Activated CD8-positive, alpha-beta T cell treated with anti-CD3 and anti-CD28 coated beads for 36 hours (primary cell): Measurements from ENCODE around the gene TAF4B. TPM values are rescaled to one million over a fixed set of nuclear protein-coding genes. Genes with fewer than 3 reads are reported as not detected.

Experiments
- ATAC-seq: fragments of 200-7000 bp; cut with Tn5 transposase; one replicate; pipeline ENCODE4 v1.10.0; 2021; ENCODE audit warnings: mild to moderate bottlenecking, moderate library complexity
- CTCF ChIA-PET: fragments of 350-600 bp; sonication (Branson Sonifier 250); formaldehyde crosslinking; loops from one replicate; lab custom pipeline; 2021; ENCODE audit warnings: antibody characterized with exemption; lab: Charles Lee
- POLR2A ChIA-PET: fragments of 350-600 bp; sonication (Branson Sonifier 250); formaldehyde crosslinking; loops from one replicate; lab custom pipeline; 2021; ENCODE audit warnings: antibody characterized with exemption; lab: Charles Lee
- DNase-seq: peaks from one replicate; pipeline ENCODE4 v3.0.0-alpha.2; 2020
- H3K27ac Mint-ChIP-seq: one replicate; pipeline ENCODE4 v1.8.0; 2021; ENCODE audit warnings: mild to moderate bottlenecking, mixed read lengths
- H3K27me3 Mint-ChIP-seq: one replicate; pipeline ENCODE4 v1.8.0; 2021; ENCODE audit warnings: mixed read lengths
- H3K36me3 Mint-ChIP-seq: one replicate; pipeline ENCODE4 v1.8.0; 2021; ENCODE audit warnings: low read depth, mixed read lengths
- H3K4me1 Mint-ChIP-seq: one replicate; pipeline ENCODE4 v1.8.0; 2021; ENCODE audit warnings: low read depth, mixed read lengths
- H3K4me3 Mint-ChIP-seq: one replicate; pipeline ENCODE4 v1.8.0; 2021; ENCODE audit warnings: mild to moderate bottlenecking, moderate library complexity, mixed read lengths
- H3K9me3 Mint-ChIP-seq: one replicate; pipeline ENCODE4 v1.8.0; 2021; ENCODE audit warnings: mixed read lengths
- intact Hi-C: fragments of 100-400 bp; cut with micrococcal nuclease; formaldehyde crosslinking; loops from one replicate; pipeline ENCODE4 v1.10.0; 2022
- total RNA-seq, 2 experiments: library from RNA; stranded (reverse); gene quantifications; one replicate each; pipeline ENCODE4 v1.2.3, GENCODE V29; 2021
- TF ChIP-seq, protein P1 (sequence below): fragments of 200-600 bp; IDR thresholded peaks from one replicate; pipeline ENCODE4 v1.8.0; 2022; ENCODE audit warnings: antibody characterized with exemption, mild to moderate bottlenecking

Gene TAF4B
- total RNA-seq, 2 experiments from 2014 or later, result 14.7 to 15.1 TPM

DNA sequence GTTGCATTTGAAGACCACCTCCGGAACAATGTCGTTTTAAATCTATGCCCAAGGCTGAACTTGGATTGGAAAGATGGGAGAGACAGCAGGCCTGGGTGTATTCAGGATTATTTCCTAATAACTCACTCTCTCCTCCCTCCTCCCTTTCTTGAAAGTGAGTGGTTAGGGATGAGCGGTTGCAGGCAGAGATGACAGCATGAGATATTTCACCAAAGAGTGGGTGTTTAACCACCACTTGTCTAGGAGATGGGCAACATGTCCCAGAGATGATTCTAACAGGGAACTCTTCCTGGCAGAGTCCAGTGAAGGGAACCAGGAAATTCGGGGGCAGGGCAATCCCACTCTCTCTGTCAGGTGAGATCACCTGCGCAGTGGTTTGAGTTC is 198.9 kb downstream of the TAF4B start:
- ChIA-PET CTCF (interaction anchor here (0.7 to 1.7 kb wide), 2 partner anchors 11 to 41 kb away, joined by 4 to 5 read pairs; no protein-coding TSS in a partner anchor), POLR2A (no interaction called here)
- intact Hi-C loops, result no loop called here
- Mint-ChIP-seq H3K4me1 (no peaks in the 10 kb centered on the region), H3K36me3 (no peaks in the 10 kb centered on the region), H3K27ac (no peak overlapping the region), H3K27me3 (no peaks in the 10 kb centered on the region), H3K4me3 (no peak overlapping the region), H3K9me3 (no peaks in the 10 kb centered on the region)
- ATAC-seq (no peak), DNase-seq (no peak)
- TF ChIP-seq, protein P1, sequence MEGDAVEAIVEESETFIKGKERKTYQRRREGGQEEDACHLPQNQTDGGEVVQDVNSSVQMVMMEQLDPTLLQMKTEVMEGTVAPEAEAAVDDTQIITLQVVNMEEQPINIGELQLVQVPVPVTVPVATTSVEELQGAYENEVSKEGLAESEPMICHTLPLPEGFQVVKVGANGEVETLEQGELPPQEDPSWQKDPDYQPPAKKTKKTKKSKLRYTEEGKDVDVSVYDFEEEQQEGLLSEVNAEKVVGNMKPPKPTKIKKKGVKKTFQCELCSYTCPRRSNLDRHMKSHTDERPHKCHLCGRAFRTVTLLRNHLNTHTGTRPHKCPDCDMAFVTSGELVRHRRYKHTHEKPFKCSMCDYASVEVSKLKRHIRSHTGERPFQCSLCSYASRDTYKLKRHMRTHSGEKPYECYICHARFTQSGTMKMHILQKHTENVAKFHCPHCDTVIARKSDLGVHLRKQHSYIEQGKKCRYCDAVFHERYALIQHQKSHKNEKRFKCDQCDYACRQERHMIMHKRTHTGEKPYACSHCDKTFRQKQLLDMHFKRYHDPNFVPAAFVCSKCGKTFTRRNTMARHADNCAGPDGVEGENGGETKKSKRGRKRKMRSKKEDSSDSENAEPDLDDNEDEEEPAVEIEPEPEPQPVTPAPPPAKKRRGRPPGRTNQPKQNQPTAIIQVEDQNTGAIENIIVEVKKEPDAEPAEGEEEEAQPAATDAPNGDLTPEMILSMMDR, result no peak

DNA sequence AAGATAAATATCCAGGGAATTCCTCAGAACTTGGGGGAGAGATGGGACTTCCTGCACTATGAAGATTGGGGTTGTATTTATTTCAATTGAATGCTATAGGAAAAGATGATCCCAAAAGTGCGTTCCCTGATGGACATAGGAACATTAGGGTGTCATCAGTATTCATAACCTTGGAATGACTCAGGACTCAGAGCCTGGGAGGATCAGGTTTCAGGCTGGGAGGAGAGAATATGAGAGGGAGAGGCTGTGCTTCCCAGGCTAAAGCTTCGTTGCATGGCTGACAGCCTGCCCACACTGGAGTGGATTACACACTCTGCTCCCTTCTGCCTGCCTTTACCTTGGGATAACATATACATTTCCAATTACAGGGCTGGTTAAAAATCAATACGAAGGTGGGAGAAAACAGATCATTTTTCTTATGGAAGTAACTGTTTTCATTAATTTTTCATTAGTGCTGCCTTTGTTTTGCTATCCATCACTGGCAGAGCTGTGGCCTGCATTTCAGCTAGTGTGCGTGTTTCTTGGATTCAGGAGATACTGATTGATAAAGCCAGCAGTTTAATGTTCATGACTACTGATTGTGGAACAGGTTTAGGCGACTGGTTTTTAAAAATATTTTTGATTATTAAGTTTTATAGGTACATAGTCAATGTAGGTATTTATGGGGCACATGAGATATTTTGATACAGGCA is 203.4 kb downstream of the TAF4B start:
- Mint-ChIP-seq H3K4me3 (no peak overlapping the region), H3K9me3 (peaks cover 1% of the 10 kb centered on the region), H3K4me1 (no peaks in the 10 kb centered on the region), H3K27me3 (peaks cover 3% of the 10 kb centered on the region), H3K36me3 (no peaks in the 10 kb centered on the region), H3K27ac (no peak overlapping the region)
- DNase-seq, result no peak
- ATAC-seq, result no peak
- ChIA-PET CTCF (no interaction called here), POLR2A (no interaction called here)
- intact Hi-C loops, result no loop called here
- TF ChIP-seq, protein P1, result no peak

DNA sequence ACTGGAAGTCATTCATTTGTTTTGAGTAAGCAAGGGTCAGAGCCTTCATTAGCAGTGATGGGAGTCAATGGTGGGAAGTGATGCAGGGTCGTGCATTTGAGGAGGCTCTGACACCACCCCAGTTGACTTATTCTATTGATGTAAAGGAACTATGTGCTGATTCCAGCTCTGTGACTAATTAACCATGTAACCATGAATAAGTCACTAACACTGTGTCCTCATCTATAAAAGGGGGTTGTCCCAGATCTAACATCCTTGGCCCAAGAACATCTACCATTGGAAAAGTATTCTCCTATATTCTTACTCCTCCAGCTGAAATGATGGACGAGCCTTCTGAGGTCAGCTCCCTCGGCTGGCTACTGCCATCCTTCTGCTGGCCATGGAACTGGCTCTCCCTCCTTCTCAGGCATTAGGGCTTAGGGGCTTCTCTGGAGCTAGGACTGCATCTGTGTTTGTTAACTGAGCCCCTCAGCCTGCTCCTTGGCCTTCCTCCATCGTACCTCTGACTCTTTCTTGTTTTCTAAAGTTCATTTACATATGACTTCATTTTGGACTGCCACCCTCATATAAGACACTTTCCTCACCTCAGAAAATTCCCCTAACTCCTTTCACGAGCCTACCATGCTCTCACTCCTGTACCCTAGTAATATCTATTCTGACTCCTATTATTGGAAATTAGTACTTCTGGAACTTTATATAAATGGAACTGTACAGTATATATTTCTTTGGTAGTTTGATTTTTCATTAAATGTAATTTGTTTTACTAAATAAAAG is 206.6 kb downstream of the TAF4B start:
- Mint-ChIP-seq H3K36me3 (no peaks in the 10 kb centered on the region), H3K9me3 (peaks cover 1% of the 10 kb centered on the region), H3K27me3 (peaks cover 7% of the 10 kb centered on the region), H3K27ac (no peak overlapping the region), H3K4me1 (no peaks in the 10 kb centered on the region), H3K4me3 (no peak overlapping the region)
- POLR2A ChIA-PET, result no interaction called here
- ATAC-seq (no peak), DNase-seq (no peak)
- intact Hi-C loops, result no loop called here
- CTCF ChIA-PET, result no interaction called here
- TF ChIP-seq, protein P1, result no peak

DNA sequence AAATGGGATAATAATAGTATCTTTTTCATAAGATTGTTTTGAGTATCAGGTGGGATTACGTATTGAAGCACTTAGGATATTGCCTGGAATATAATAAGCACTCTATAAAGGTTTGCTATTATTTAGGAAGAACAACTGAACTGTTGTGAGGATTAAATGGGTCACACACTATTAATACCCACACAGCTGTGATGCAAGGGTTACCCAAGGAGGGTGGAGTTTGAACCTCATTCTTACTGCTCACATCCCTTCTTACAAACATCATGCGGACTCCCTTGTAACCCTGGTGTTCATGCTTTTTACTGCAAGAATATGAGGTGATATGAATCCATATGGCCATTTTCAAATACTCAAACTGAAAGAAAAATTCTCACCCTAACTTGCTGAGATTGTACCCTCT is 208.6 kb downstream of the TAF4B start:
- ChIA-PET POLR2A (no interaction called here), CTCF (no interaction called here)
- peaks cover 11% of the 10 kb centered on the region for H3K27me3 Mint-ChIP-seq
- TF ChIP-seq, protein P1, result no peak
- no peak for DNase-seq
- peaks cover 1% of the 10 kb centered on the region for H3K9me3 Mint-ChIP-seq
- H3K4me3 Mint-ChIP-seq, result no peak overlapping the region
- intact Hi-C loops, result no loop called here
- H3K27ac Mint-ChIP-seq, result no peak overlapping the region
- no peaks in the 10 kb centered on the region for H3K4me1 Mint-ChIP-seq
- ATAC-seq, result no peak
- H3K36me3 Mint-ChIP-seq, result no peaks in the 10 kb centered on the region
